H7 (cell line): ENCODE data around the gene CSNK1G1. TPM values are rescaled to one million over a fixed set of nuclear protein-coding genes. Genes with fewer than 3 reads are reported as not detected.
"Not testable (repeated sequence)": the region's sequence is repeated elsewhere in the genome, so short reads cannot be mapped to it uniquely, and the experiment has no call there.

Experiments used
- DNase-seq: peaks from one replicate; pipeline ENCODE4 v3.0.0; 2012
- H3K27me3 ChIP-seq: 2 replicates; pipeline ENCODE4 v1.6.0; 2011; ENCODE audit warnings: mild to moderate bottlenecking, low read length; ENCODE audit not compliant: control insufficient read depth, insufficient read depth
- H3K36me3 ChIP-seq: replicated peaks from 2 replicates; pipeline ENCODE4 v1.5.1; 2011; ENCODE audit warnings: low read length; ENCODE audit not compliant: control insufficient read depth, insufficient read depth
- H3K4me3 ChIP-seq: 2 replicates; pipeline ENCODE4 v1.5.1; 2011; ENCODE audit warnings: low read depth, mild to moderate bottlenecking, control low read depth, low read length, moderate library complexity; ENCODE audit not compliant: insufficient read depth
- total RNA-seq: library from RNA; depleted of rRNA; stranded (reverse); fragments of >200 nt; shearing (Covaris generic); gene quantifications from 2 replicates; pipeline ENCODE4 v1.2.3, GENCODE V29; 2014; rRNA removed

CSNK1G1 gene
- 8.9 and 15.7 TPM in 2 replicates for total RNA-seq

DNA sequence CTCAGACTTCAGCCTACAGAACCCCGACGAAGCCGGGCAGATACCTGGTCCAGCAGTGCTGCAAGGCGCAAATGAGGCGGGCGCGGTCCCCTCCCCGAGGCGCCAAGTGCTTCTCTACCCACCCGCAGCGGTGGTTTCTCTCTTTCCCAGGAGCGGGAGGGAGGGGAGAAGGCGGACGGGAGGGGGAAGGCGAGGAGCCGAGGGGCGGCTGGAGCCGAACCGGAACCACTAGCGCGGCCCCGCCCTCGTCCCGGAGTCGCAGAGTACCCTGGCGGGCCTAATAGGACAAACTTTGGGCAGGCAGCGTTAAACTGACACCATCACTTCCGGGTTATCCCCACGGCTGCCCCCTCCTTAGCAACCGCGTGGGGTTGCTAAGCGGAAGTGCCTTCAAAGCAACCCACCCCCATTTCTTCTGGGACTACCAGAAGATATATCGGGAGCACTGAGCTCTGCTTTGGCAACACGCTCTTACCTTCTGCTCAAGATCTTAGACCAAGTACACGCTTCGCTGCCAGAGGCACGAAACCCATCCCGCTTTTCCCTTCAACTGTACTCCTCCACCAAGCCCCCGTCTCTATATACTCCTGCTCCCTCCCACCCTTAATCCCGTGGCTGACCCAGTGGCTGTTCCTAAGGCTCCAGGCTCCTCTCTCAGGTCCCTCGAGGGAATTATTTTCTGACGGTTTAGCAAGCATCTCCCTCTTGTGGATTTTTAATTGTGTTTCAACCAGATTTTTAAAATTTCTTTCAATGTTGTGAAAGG lies at the start of gene CSNK1G1:
CSNK1G1 (minus strand) TSS at position 230 of the 766 bp plus-strand sequence. CDS start 55,674 bp downstream, outside the sequence.
- DNase-seq, result peak; percentile 93
- peak within 1 kb of the TSS; percentile 90 for H3K4me3 ChIP-seq
- no peaks in the 10 kb centered on the region for H3K36me3 ChIP-seq
- H3K27me3 ChIP-seq, result no peaks in the 10 kb centered on the region

GRCh38 chr15:64400583-64400982 lies 44.6 kb upstream of the CSNK1G1 start:
- peaks cover 2% of the 10 kb centered on the region for H3K36me3 ChIP-seq

GRCh38 chr15:64398575-64398974 lies 42.6 kb upstream of the CSNK1G1 start:
- Histone ChIP-seq H3K27me3 (no peaks in the 10 kb centered on the region), H3K36me3 (peaks cover 4% of the 10 kb centered on the region), H3K4me3 (no peak overlapping the region)
- no peak for DNase-seq

More at GRCh38 chr15:64400583-64400982, 44.6 kb upstream of the CSNK1G1 start:
- no peak for DNase-seq
- Histone ChIP-seq H3K4me3 (no peak overlapping the region), H3K27me3 (no peaks in the 10 kb centered on the region)

- H3K4me3 ChIP-seq, result no peak overlapping the region
- H3K36me3 ChIP-seq, result peaks cover 4% of the 10 kb centered on the region
- H3K27me3 ChIP-seq, result no peaks in the 10 kb centered on the region
- DNase-seq, result no peak
Measured at GRCh38 chr15:64396789-64397188, 40.8 kb upstream of the CSNK1G1 start.

DNA sequence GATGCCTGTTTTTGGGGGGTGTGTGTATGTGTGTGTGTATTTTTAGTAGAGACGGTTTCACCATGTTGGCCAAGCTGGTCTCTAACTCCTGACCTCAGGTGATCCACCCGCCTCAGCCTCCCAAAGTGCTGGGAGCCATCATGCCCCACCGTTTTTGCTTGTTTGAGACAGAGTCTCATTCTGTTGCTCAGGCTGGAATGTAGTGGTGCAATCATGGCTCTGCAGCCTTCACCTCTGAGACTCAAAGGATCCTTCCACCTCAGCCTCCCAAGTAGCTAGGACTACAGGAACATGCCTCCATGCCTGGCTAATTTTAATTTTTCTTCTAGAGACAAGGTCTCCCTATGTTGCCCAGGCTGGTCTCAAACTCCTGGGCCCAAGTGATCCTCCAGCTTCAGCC lies 36.5 kb upstream of the CSNK1G1 start:
- H3K27me3 ChIP-seq, DNase-seq, H3K4me3 ChIP-seq, H3K36me3 ChIP-seq: not testable (repeated sequence)

GRCh38 chr15:64389036-64389435 lies 33.1 kb upstream of the CSNK1G1 start:
- no peaks in the 10 kb centered on the region for H3K36me3 ChIP-seq
- H3K4me3 ChIP-seq, result no peak overlapping the region
- DNase-seq, result no peak
- no peaks in the 10 kb centered on the region; the same call in 1 of the 2 replicates for H3K27me3 ChIP-seq

DNA sequence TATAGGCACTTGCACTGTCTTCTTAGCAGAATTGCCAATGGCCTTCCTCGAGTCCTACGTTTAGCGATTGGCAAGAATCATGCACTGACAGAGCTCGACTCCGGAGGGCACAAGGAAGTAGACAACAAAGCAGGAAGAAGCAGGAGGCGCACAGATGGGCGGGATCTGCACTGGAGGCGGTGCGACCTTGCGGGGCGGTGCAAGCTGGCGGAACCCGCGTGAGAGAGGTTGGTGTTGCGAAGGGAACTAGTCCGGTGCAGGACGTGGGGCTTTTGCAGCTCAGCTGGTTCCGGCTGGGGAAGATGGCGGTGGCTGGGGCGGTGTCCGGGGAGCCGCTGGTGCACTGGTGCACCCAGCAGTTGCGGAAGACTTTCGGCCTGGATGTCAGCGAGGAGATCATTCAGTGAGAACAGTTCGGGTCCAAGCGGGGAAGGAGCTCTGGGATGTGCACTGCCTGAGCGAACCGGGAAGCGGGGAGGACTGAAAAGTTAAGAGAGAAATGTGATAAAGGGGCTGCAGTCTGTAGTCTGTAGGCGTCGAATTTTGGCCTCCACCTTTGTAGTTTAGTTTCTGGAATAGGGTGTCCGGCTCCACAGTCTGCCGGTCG lies 31.7 kb upstream of the CSNK1G1 start, which contains the start of gene TRIP4:
TRIP4 (plus strand) TSS at position 275 of the 607 bp plus-strand sequence; CDS start at position 303, 28 bp downstream.
- no peaks in the 10 kb centered on the region for H3K36me3 ChIP-seq
- H3K27me3 ChIP-seq, result peaks cover 2% of the 10 kb centered on the region
- peak within 1 kb of the TSS; percentile 62 for H3K4me3 ChIP-seq
- peak; percentile 92 for DNase-seq

- peaks cover 2% of the 10 kb centered on the region for H3K27me3 ChIP-seq
- H3K4me3 ChIP-seq, result no peak overlapping the region
- H3K36me3 ChIP-seq, result no peaks in the 10 kb centered on the region
- no peak for DNase-seq
Measured at GRCh38 chr15:64386291-64386690, 30.3 kb upstream of the CSNK1G1 start.

- no peak for DNase-seq
- H3K27me3 ChIP-seq, result peaks cover 6% of the 10 kb centered on the region
Measured at GRCh38 chr15:64383760-64384159, 27.8 kb upstream of the CSNK1G1 start.

DNA sequence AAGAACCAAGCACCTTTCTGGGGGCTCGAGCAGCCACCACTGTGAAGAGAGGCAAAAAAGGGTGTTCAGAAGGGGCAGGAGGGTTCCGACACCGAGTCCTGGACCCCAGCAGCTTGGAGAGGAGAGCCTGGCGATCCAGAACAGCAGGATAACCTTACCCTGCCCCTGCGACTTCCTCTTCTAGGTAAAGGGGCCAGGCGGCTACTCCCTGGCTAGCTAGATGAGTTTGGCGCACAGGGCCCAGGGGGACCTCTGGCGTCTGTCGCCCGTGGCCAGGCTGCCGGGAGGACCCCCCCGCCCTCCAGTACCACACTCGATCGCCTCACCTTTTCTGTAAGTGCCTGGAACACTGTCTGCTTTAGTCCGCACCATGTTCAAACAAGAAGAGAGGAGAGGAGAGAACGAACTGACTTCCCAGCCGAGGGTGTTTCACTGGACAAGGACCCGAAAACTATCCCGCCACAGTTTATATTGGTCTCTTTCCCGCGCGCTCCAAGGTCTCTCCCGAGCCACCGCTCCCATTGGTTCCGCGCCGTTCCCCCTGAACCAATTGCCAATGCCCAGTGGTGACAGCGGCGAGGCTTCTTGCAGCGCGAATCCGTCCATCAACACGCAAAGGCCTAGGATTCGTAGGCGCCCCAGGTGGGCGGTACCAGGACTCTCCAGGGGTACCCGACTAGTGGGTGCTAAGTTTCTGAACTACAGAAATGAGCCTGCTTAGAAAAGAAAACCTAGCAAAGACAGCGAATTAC lies 25.2 kb upstream of the CSNK1G1 start, which contains the start of gene PCLAF:
PCLAF (minus strand) TSS at position 442 of the 752 bp plus-strand sequence; CDS start at position 372, 70 bp downstream.
- Histone ChIP-seq H3K4me3 (peak within 1 kb of the TSS; percentile 53), H3K27me3 (peaks cover 6% of the 10 kb centered on the region), H3K36me3 (no peaks in the 10 kb centered on the region; the same call in 1 of the 2 replicates)
- DNase-seq, result peak; percentile 93

More at GRCh38 chr15:64383760-64384159, 27.8 kb upstream of the CSNK1G1 start:
- Histone ChIP-seq H3K4me3 (no peak overlapping the region), H3K36me3 (no peaks in the 10 kb centered on the region)

- not testable (repeated sequence) for H3K36me3 ChIP-seq, H3K27me3 ChIP-seq
- H3K4me3 ChIP-seq, result peak overlapping the region; percentile 53
- DNase-seq, result peak; percentile 50
Measured at GRCh38 chr15:64380130-64380870, 24.3 kb upstream of the CSNK1G1 start.

GRCh38 chr15:64379216-64379960 lies 23.4 kb upstream of the CSNK1G1 start:
- H3K27me3 ChIP-seq, result peaks cover 6% of the 10 kb centered on the region; the same call in 1 of the 2 replicates
- H3K36me3 ChIP-seq, result no peaks in the 10 kb centered on the region; the same call in 1 of the 2 replicates
- no peak overlapping the region for H3K4me3 ChIP-seq
- peak; percentile 19 for DNase-seq

DNA sequence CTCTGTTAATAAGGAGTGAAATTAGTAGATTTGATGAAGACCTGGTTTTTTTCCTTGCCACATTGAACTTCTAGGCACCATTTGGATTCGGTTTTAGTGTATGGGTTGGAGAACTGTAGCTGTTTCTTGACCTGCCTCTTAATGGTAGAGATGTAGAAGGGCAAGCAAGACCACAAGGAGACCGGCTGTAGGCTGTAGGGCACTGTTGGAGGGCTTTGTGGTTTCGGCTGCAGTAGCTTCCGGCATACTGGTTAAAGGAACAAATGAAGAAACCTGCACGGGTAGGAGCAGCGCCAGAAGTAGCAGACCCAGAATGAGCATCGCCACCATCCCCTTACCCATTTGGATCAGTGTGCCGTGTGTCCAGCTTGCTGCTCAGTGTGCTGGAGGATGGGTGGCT lies 17.4 kb upstream of the CSNK1G1 start:
- H3K4me3 ChIP-seq, result no peak overlapping the region
- H3K36me3 ChIP-seq, result no peaks in the 10 kb centered on the region; the same call in 1 of the 2 replicates
- no peak for DNase-seq
- H3K27me3 ChIP-seq, result no peaks in the 10 kb centered on the region
